Hippocampal formation (tissue), 2 donors: Measurements from ENCODE around the gene TCTN2.

Experiments used
- DNase-seq, 2 donors: peaks; one replicate each; lab custom pipeline; 2025; lab: John Stamatoyannopoulos, UW

Gene TCTN2

DNA sequence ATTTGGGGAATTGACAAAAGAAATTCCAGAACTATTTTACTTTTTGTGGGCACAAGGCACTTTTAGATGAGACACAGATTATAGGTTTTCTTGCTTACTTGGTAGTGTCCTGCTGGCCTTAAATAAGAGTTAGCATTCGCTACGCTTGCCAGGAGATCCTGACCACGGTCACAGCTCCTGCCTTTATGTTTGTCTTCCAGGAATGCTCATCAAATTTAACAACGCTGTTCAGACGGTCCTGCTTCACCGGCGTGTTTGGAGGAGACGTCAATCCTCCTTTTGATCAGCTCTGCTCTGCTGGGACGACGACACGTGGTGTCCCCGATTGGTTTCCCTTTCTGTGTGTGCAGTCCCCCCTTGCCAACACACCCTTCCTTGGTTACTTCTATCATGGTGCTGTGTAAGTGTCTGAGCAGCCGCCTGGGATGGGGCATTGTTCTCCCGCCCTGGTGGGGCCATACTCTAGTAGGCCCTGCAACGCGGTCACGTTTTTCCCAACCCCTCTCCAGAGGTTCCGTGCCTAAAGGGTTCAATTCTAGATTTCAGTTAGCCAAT lies 15.8 kb downstream of the TCTN2 start:
- DNase-seq = no peak

DNA sequence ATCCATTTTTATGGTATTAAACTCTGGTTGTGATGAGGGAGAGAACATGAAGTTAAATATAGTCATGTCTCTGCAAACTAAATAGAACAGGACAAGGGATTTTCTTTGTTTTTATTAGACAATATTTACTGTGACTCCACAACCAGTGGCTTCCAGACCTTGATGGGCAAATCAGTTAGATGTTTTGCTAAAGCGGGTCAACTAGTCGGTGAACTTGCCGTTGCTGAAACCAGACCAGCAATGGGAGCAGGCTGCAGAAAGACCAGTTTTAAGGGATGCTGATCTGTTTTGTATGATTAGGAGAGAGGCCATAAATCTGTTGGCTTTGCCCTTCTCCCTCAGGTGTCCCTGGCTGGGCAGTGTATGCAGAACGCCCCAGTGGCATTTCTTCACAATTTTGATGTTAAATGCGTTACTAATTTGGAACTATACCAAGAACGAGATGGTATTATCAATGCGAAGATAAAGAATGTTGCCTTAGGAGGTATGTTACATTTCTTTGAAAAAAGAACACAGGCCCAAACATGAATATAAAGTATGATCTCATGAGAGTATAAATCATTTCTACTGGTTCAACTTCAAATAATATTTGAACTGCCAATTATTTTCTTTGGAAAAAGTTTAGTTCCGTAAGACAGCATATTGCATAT lies 19.4 kb downstream of the TCTN2 start:
- no peak for DNase-seq

DNA sequence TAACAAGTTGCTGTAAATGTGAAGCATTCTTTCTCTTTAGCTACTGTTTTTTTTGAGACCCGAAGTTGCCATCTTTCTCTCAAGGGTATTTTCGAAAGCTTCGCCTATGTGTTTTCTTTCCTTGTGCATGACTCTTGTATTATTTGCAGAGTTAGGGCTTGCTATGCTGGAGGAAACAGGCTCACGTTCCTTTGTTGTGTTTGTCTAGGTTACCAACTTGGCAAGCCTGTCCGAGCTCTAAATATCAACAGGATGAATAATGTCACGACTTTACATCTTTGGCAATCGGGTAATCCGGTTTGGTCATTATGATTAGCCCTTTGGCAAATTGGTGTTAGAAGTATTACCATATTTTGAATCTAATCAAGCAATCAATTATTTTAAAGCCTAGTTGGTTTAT lies 25.3 kb downstream of the TCTN2 start:
- DNase-seq = no peak

DNA sequence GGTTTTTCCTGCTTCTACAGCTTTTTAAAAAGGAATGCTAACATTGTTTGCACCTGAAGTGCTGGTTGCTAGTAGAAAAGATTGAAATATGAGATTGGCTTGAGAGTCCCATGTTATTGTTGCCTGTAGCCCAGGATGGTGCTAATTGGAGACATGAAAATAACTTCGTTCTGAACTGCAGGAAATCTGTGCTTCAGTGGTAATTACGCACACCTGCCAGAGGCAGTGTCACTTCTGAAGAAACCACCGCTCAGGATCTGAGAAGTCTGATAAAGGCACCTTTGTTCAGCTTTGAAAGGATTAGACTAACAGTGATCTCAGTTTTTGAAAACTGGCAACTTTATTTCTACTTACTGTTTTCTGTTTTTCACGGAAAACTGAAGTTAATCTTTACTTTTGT lies 25.7 kb downstream of the TCTN2 start:
- no peak for DNase-seq

DNA sequence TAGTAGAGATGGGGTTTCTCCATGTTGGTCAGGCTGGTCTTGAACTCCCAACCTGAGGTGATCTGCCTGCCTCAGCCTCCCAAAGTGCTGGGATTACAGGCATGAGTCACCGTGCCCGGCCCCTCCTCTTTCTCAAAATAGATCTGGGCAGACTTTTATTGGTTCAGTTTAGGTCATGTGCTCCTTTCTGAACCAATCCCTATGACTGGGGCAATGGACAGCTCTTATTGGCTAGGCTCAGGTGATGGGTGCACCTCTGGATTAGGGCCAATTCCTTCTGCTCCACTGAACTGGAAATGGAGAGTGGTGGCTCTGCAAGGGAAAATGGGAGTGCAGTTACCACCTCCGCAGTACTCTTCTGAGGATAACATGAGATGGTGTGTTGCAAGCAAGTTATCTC lies 35.0 kb downstream of the TCTN2 start:
- DNase-seq = no peak

DNA sequence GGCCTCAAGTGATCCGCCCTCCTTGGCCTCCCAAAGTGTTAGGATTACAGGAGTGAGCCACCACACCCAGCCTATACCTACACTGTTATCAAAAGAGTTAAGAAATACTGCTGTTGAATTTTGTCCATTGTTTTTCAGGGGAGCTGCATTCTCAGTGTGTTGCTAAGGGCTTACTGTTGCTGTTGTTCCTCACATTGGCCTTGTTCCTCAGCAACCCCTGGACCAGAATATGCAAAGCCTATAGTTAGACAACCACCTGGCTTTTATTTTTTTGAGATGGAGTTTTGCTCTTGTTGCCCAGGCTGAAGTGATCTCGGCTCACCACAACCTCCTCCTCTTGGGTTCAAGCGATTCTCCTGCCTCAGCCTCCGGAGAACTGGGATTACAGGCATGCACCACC lies 36.6 kb downstream of the TCTN2 start:
- DNase-seq = no peak

DNA sequence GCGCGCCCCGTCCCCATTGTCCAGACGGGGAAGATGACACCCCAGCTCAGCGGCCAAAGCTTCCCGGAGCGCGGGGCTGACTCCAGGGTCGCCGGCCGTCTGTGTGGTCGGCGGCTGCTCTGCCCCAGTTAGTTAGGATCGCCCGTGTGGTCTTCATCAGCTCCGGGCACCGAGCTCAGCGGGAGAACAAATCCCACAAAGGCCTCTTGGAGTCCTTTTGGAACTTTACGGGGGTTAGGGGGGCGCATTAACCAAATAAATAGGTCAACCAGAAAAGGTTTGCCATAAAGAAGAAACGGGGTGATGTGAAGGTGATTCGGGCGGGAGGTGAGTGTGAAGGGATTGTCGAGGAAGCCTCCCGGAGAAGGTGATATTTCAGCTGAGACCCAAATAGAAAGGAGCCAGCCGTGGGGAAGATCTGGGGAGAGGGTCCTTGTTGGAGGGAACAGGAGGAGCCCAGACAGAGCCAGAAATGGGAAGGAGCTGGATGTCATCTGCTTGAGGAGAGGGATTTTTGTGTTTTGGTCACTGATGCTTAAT lies 41.9 kb downstream of the TCTN2 start:
- DNase-seq = peak in 1 of 2 donors; percentile 30

DNA sequence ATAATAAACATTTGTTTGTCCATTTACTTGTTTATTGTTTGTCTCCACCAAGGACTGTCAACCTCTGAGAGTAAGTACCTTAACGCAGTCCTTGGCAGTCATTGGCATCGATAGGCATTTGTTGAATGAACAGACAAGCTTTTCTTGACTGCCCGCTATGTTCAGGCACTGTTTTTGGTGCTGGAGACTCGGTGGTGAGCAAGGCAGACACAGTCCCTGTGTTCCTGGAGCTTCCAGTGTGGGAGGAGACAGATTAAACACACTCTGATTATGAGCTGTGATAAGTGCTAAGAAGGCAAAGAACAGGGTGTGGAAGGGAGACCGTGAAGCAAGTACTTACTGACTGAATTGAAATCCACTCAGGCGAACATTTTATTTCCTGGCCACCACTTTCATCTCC lies 42.5 kb downstream of the TCTN2 start:
- DNase-seq = no peak

DNA sequence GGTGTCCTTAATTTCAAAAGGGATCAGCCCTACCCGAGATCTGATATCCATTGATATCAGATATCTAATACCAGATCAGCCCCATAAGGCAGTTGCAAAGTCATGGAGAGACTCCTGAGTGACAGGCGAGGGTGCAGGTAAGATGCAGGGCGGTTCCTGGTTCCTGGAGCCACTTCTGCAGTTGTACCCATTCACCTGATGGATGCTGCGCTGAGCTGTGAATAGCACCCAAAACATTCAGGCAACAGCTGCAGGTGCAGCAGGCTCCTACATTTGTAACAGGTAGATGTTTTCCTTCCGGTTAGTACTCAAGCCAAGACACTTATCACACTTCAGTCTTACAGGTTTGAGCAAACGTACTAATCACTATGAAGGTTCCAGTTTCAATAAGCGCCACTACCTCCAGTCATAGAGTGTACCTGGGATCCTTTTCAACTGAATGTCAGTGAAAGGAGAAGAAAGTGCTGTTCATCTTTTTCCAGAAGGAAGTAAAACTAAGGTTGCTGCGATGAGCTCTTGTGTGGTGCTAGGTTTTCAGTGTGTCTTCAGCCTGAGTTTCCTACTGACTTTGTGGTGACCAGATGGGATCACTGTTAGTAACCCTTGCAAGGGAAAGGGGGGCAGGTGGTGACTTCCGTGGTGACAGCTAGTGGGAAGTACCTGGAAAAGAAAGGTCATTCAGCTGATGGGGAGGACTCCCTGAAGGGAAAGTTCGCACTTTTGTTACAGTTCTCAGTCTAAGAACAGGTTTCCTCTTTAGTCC lies 43.1 kb downstream of the TCTN2 start:
- no peak for DNase-seq

DNA sequence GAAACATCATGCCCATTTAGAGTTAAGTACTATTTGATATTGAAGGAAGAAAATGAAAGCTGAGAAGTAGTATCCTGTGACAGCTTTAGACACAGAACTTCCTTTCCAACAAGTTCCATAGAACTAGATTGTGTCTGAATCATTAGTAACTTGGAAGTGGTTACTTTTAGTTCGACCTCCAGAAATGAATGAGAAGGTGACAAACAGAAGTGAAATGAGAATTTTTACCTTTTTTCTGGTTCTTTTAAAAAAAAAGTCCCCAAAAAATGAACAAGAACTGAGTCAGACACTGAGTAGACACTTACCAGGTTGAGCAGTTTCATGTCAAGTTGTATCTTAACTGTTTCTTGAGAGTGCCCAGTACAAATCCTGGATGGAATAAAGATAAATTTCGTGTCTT lies 44.3 kb downstream of the TCTN2 start:
- DNase-seq = no peak

DNA sequence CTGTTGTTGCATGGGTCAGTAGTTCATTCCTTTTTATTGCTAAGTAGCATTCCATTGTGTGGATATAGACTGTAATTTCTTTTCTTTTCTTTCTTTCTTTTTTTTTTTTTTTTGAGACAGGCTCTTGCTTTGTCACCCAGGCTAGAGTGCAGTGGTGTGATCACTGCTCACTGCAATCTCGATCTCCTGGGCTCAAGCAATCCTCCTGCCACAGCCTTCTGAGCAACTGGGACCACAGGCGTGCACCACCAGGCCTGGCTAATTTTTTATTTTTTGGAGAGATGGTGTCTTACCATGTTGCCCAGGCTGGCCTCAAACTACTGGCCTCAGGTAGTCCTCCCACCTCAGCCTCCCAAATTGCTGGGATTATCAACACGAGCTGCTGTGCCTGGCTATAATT lies 46.4 kb downstream of the TCTN2 start:
- DNase-seq = no peak

DNA sequence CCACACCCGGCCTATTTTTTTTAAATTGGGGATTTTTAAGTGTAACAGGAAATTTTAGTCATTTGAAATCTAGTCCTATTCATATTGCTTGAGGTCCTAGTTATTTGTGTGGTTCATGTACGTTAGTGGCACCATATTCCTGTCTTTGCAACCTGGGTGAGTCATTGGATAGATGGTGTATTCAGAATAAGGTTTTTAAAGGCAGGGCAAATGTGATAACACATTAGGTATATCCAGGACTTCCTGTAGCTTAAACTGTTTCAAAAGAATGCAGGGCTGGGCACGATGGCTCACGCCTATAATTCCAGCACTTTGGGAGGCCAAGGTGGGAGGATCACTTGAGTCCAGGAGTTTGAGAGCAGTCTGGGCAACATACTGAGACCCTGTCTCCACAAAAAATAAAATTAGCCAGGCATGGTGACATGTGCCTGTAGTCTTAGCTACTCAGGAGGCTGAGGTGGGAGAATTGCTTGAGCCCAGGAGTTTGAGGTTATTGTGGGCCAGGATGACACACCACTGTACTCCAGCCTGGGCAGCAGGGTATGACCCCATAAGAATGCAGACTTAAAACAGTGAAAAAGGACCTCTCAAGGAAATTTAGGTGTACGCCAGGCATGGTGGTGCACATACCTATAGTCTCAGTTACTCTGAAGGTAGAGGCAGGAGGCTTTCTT lies 49.4 kb downstream of the TCTN2 start:
- DNase-seq = no peak

DNA sequence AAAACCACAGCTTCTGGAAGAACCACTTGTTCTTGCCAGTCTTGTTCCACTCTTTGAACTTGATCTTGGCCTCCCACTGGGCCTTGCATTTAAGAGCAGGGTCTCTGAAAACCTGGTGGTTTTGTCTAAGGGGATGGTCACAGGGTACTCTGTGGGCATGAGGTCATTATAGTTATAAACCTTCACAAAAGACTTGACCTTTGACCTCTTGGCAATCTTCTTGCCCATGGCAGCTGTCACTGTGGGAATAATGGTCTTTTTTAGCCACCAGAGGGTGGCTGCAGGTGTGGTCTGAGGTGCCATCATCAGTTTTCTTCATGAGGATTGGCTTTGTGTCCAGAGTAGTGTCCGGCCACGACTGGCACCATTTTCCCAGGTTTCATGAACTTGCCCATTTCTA lies 50.3 kb downstream of the TCTN2 start:
- DNase-seq = no peak

DNA sequence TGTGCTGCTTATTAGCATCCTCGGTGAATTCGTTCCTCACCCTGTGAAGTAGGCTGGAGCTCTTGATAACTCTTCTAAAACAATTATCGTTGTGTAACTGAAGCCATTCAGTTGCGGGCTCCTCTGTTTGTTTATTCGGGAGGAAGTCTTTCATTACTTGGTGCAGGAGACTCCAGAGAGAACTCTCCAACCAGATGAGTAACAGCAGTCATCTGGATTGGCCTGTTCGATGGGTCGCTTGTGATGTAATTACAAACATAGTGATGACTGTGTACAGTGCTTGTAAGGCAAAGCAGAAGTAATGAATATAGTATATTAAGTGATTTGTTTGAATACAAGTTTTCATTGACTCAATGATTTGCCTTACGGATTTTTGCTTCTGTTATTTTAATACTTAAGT lies 52.1 kb downstream of the TCTN2 start:
- DNase-seq = no peak

DNA sequence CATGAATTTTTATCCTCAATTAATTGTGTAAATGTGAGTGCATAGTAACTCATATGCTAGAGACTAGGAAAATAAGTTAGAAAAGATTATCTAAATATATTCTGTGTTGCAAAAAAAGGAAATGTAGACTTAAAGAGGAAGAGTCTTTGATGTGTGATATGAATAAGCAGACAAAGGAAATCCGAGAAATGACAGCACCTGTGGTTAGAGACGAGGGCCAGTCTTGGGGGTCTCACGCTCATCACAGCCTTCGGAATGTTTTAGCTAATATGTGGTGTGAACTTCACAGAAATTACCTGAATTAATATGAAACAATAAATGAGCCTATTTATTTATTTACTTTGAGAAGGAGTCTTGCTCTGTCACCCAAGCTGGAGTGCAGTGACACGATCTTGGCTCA lies 52.9 kb downstream of the TCTN2 start:
- DNase-seq = no peak

DNA sequence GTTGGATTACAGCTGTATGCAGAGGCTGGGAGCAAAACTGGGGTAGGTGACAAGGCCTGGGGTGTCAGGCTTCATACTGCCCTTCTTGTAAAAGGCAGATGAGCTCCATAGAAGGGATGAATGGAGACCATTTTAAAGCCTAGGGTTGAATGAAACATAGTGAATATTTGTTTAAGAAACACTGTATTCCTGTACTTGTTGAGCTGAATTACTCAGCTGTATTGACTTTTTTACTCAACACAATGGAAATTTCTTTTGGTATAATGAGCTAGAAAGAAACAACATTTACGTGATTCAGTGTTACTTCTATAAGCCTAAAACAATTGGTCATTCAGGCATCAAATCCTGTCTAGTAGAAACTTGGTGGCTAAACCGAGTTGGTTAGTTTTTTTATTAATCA lies 55.3 kb downstream of the TCTN2 start:
- no peak for DNase-seq

DNA sequence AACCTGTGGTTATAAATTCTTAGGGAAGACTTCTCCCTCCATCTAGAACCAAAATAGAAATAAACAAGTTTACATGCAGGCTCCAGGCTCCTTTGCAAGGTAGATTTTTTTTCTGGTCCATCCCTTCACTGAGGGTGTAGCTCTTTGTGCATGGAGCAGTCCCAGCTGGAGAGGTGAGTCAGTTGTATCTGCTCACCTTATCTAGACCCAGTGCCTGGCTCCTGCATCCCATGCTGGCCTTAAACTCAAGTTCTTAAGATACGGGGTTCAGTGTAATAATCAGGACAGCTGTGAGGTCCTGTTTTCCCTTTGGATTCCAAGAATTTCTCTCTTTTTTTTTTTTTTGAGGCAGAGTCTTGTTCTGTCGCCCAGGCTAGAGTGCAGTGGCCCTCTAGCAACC lies 56.0 kb downstream of the TCTN2 start:
- no peak for DNase-seq

DNA sequence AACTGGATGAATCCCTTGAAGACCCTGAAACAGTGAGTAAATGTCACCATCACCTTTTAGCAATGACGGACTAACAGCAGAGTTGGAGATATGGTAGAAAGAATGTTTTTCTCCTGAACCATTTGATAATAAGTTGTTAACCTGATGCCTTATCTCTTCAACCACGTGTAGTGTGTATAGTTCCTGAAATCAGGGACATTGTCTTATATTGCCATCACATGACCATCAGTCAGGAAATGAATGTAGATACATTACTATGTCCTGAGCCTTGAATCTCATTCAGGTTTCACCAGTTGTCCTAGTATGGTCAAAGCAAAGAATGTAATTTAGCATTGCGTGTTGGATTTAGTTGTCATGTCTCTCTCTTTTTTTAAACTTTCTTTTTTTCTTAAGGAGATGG lies 57.0 kb downstream of the TCTN2 start:
- no peak for DNase-seq

DNA sequence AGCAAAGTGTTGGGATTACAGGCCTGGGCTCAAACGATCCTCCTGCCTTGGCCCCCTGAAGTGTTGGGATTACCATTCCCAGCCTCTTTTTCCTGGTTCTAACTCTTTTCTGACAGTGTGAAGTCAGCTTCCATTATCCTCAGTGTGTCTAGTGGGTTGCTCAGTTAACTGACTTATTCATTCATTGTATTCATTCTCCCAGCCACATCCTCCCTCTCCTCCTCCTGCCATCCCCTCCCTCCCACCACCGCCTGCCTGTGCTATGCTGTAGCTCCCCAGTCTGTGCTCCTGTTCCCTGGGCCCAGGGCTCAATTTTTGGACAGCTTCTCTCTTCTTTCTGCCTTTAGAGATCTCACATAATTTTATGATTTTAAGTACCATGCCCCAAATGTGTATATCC lies 60.7 kb downstream of the TCTN2 start:
- DNase-seq = no peak

DNA sequence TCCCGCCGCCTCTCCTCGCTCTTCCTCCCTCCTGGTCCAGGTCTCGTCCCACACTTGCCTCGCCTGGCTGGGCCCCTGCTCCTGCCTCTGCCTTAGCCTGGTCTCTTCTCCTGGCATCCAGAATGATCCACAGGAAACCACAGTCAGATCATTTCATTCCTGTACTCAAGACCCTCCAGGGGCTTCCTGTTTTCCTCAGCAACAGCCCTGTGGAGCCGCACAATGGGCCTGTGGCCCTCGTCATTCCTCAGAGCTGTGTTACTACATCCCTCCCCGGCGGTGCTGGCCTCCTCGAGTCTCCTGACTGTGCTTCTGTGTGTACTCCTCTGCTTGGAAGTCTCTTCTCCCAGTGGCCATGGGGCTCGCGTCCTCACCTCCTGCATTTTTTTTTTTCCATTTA lies 61.3 kb downstream of the TCTN2 start:
- DNase-seq = no peak

DNA sequence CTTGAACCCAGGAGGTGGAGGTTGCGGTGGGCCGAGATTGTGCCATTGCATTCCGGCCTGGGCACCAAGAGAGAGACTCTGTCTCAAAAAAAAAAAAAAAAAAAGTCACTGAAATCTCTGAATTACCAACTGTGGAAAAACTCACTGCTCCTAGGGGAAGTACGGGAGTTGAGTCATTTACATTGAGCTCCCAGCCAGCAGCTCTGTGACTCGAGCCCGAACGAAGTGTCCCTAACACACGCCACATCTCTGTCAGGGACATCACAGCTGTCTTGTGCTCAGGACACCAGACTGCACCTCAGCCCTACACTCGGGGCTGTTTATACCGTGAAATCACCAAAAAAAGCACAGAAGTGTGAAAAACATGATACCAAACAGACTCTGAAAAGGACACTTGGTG lies 62.3 kb downstream of the TCTN2 start:
- no peak for DNase-seq

DNA sequence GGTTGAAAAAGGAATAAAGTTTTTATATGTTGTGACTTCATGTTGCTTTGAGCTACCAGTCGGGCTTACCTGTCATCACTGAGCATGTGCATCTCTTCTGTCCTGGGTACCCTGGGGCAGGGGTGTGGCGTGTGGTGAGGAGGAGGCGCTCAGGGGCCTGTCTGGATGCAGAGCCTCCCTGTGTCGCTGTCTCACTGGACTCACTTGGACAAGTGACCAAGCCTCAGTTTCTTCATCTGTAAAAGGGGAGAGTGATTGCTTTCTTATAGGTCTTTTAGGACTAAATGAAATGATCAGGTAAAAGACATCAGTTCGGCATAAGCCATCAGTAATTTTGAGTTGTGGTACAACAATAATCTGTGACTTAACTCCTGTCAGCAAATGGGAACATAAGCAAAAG lies 63.4 kb downstream of the TCTN2 start:
- no peak for DNase-seq
